MG63 (cell line): Measurements from ENCODE around the gene C7orf57. TPM values are rescaled to one million over a fixed set of nuclear protein-coding genes. Genes with fewer than 3 reads are reported as not detected.
"Not testable (repeated sequence)": the region's sequence is repeated elsewhere in the genome, so short reads cannot be mapped to it uniquely, and the experiment has no call there.

Source experiments
- DNase-seq: peaks from one replicate; pipeline ENCODE4 v3.0.0-alpha.2; 2020
- H3K27me3 ChIP-seq: fragments of 250-450 bp; sonication (Bioruptor Pico); 2 replicates; pipeline ENCODE4 v1.5.1; 2020; ENCODE audit warnings: mild to moderate bottlenecking, moderate library complexity
- H3K36me3 ChIP-seq: fragments of 250-450 bp; sonication (Bioruptor Pico); 2 replicates; pipeline ENCODE4 v1.5.1; 2020; ENCODE audit warnings: mild to moderate bottlenecking, moderate library complexity
- H3K4me3 ChIP-seq: fragments of 250-450 bp; sonication (Bioruptor Pico); 2 replicates; pipeline ENCODE4 v1.5.1; 2020; ENCODE audit warnings: mild to moderate bottlenecking, moderate library complexity
- H3K9me3 ChIP-seq: fragments of 250-450 bp; sonication (Bioruptor Pico); 2 replicates; pipeline ENCODE4 v1.5.1; 2020; ENCODE audit warnings: mild to moderate bottlenecking, moderate library complexity
- total RNA-seq: library from RNA; depleted of rRNA; stranded (reverse); fragments of >200 nt; shearing (Covaris generic); gene quantifications from 2 replicates; pipeline ENCODE4 v1.2.3, GENCODE V29; 2014; ENCODE audit warnings: low replicate concordance; rRNA removed

C7orf57 gene
- total RNA-seq, result 0.23 TPM in 1 of 2 replicates, not detected in the other

DNA sequence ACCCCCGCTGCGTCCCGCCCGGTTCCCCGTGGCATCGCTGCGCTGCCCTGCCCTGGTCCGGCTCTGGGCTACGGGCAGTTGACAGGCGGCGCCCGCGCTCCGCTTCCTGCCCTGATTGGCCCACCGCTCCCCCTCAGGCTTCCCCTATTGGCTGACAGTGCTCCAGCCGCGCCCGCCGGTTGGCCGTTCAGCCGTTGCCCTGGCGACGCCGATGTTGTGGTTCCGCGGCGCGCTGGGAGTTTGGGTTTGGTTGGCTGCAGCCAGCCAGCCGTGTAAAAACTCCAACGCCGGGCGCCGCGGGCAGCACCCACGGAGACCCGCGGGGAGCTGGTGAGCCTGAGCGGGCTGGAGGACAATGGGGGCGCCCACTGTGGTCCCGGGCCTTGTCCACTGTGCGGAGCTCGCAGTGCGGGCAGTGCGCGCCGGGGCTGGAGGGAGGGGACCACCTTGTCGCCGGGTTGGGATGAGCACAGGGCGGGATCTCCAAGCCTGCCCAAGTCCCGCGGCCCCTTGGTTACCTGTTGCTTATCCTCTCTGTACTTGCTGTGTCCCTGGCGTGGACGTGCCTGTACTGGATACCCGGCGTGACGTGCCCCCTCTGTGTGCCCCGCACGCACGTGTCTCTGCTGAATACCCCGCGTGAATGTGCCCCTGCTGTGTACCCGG, at the start of gene C7orf57:
C7orf57 (plus strand) TSS at position 243 of the 666 bp plus-strand sequence. CDS start 766 bp downstream, outside the sequence.
- Histone ChIP-seq H3K36me3 (no peaks in the 10 kb centered on the region), H3K9me3 (no peaks in the 10 kb centered on the region), H3K27me3 (peaks cover 10% of the 10 kb centered on the region), H3K4me3 (peak within 1 kb of the TSS; percentile 48)
- DNase-seq, result peak; percentile 89

DNA sequence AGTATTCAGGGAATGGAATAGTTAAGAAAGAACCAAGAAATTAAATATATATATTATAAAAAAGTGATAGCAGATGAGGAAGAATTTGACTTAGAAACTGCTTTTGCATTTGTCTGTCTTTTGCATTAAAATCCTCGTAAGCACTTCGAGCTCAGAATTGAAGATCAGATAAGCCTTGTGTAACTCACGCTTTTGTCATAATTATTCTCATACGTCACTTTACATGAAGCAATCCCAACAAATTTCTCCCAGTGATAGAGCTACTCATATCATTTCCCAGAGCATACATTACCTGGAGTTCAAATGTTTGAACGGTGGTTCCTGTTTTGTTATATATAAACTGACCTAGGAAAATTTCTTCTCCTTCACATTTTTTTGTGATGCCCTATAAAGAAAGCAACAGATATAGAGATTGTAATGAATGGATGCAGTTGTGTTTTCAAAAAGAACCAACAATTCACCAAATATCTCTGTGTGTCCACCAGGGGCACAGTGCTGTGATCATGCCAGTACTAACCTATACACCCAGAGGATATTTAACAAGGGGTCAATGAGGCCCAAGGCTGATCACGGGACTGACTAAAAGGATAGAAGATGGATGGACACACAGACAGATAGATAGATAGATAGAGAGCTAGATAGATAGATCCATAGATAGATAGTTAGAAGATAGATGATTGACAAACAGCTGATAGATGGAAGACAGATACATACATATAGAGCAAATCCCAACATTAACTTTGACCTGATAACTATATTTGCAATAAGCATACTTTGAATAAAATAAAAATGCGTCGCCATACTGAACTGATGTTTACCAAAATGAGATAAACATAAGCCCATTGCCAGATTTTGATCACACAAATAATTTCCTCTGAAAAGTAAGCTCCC, 46.6 kb upstream of the C7orf57 start:
- no peak overlapping the region for H3K4me3 ChIP-seq
- no peak for DNase-seq
- H3K9me3 ChIP-seq, result no peaks in the 10 kb centered on the region
- H3K27me3 ChIP-seq, result no peaks in the 10 kb centered on the region
- no peaks in the 10 kb centered on the region for H3K36me3 ChIP-seq

- not testable (repeated sequence) for H3K36me3 ChIP-seq, DNase-seq, H3K4me3 ChIP-seq, H3K27me3 ChIP-seq, H3K9me3 ChIP-seq
Measured at GRCh38 chr7:47989607-47990400, 45.5 kb upstream of the C7orf57 start.

GRCh38 chr7:47990592-47990991, 44.8 kb upstream of the C7orf57 start:
- no peaks in the 10 kb centered on the region for H3K36me3 ChIP-seq
- DNase-seq, result no peak
- no peak overlapping the region for H3K4me3 ChIP-seq
- no peaks in the 10 kb centered on the region for H3K27me3 ChIP-seq
- no peaks in the 10 kb centered on the region for H3K9me3 ChIP-seq

GRCh38 chr7:47991270-47991669, 44.1 kb upstream of the C7orf57 start:
- Histone ChIP-seq H3K27me3 (no peaks in the 10 kb centered on the region), H3K4me3 (no peak overlapping the region), H3K9me3 (no peaks in the 10 kb centered on the region), H3K36me3 (no peaks in the 10 kb centered on the region)
- DNase-seq, result no peak

- Histone ChIP-seq H3K4me3 (peak overlapping the region; percentile 22; the same call in 1 of the 2 replicates), H3K27me3 (no peaks in the 10 kb centered on the region), H3K36me3 (no peaks in the 10 kb centered on the region), H3K9me3 (no peaks in the 10 kb centered on the region)
- peak; percentile 78 for DNase-seq
Measured at GRCh38 chr7:47991741-47992311, 43.5 kb upstream of the C7orf57 start.

- Histone ChIP-seq H3K9me3 (no peaks in the 10 kb centered on the region), H3K4me3 (no peak overlapping the region), H3K36me3 (no peaks in the 10 kb centered on the region), H3K27me3 (no peaks in the 10 kb centered on the region)
- DNase-seq, result no peak
Measured at GRCh38 chr7:47992446-47992845, 42.9 kb upstream of the C7orf57 start.

GRCh38 chr7:47999413-47999812, 35.9 kb upstream of the C7orf57 start:
- Histone ChIP-seq H3K36me3 (no peaks in the 10 kb centered on the region), H3K4me3 (no peak overlapping the region)

GRCh38 chr7:48000164-48000563, 35.2 kb upstream of the C7orf57 start:
- not testable (repeated sequence) for H3K4me3 ChIP-seq, H3K27me3 ChIP-seq, H3K9me3 ChIP-seq, H3K36me3 ChIP-seq, DNase-seq

More at GRCh38 chr7:47999413-47999812, 35.9 kb upstream of the C7orf57 start:
- Histone ChIP-seq H3K9me3 (no peaks in the 10 kb centered on the region), H3K27me3 (no peaks in the 10 kb centered on the region)
- no peak for DNase-seq

GRCh38 chr7:48004032-48004431, 31.3 kb upstream of the C7orf57 start:
- no peaks in the 10 kb centered on the region for H3K9me3 ChIP-seq

DNA sequence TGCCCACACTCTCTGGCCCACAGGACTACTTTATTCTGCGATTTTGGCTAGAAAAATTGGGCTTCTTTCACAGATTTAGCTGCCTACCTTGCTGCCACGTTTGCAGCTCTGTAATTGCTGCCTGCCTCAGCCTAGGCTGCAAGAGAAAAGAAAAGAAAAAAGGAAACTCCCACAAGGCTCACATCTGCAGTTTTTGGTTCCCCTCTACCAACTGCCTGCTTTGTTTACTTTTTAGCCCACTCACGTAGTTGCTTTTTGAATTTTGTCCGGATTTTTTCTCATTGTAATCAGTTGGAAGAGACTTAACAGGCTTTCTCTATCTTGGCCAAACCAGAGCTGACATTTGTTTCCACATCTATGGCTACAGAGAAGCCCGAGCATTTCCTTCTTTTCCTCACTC, 30.7 kb upstream of the C7orf57 start:
- DNase-seq, result no peak
- Histone ChIP-seq H3K27me3 (no peaks in the 10 kb centered on the region), H3K9me3 (no peaks in the 10 kb centered on the region), H3K36me3 (no peaks in the 10 kb centered on the region), H3K4me3 (no peak overlapping the region)

More at GRCh38 chr7:48004032-48004431, 31.3 kb upstream of the C7orf57 start:
- no peaks in the 10 kb centered on the region for H3K27me3 ChIP-seq
- no peaks in the 10 kb centered on the region for H3K36me3 ChIP-seq
- H3K4me3 ChIP-seq, result no peak overlapping the region
- no peak for DNase-seq

DNA sequence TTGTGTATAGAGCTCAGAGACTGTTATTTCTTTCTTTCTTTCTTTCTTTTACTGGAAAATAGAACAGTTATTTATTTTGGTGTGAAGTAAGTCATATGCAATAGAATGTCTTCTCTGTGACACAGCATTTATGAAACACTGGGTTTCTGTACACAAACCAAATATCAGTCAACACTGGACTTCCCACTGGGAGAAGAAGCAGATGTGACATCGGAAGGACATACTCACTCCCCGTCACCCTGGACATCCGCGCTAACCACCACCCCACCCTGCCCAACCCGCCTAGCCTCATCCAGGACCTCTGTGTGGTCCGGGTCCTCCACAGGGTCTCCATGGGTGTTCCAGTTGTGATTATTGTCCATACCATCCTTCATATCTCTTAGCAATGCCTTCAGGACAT, 28.5 kb upstream of the C7orf57 start:
- DNase-seq, result no peak
- Histone ChIP-seq H3K9me3 (no peaks in the 10 kb centered on the region), H3K27me3 (no peaks in the 10 kb centered on the region), H3K36me3 (no peaks in the 10 kb centered on the region), H3K4me3 (no peak overlapping the region)

DNA sequence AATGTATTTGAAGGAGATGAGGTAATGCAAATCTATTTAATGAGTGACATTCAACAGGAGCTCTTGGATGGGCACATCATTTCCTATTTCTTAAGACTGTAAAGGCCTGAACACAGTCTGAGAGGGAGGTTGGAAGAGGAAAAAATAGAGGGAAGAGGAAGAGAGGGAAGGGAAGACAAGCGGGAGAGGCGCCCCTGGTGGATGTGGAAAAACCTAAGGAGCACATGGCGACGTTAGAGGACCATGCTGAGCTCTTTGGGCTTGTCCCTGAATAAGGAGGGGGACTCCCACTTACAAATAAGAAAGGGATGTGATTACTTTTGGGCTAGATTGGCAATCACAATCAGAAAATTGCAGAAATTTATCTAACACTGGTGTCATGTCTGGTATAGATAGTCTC, 26.1 kb upstream of the C7orf57 start:
- no peak overlapping the region for H3K4me3 ChIP-seq
- no peak for DNase-seq
- no peaks in the 10 kb centered on the region for H3K9me3 ChIP-seq
- no peaks in the 10 kb centered on the region for H3K36me3 ChIP-seq
- no peaks in the 10 kb centered on the region for H3K27me3 ChIP-seq

DNA sequence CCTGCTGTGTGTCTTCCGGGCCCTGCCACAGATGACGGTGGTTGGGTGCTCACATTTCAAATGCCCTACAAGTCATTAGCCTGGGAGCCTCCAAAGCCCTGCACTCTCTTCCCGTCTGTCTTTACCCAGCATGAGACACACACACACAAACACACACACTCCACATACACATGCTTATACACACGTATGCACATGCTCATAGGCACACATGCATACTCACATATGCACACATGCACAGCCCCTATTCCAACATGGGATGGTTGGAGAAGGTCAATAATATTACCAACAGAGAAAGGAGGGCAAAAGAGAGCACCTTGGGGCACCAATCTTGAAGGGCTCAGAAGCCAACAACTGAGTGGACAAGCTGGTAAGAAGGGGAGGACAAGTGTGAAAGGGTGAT, 25.4 kb upstream of the C7orf57 start:
- H3K9me3 ChIP-seq, result no peaks in the 10 kb centered on the region
- H3K27me3 ChIP-seq, result no peaks in the 10 kb centered on the region
- no peaks in the 10 kb centered on the region for H3K36me3 ChIP-seq
- no peak overlapping the region for H3K4me3 ChIP-seq
- no peak for DNase-seq

- H3K4me3 ChIP-seq, result no peak overlapping the region
- H3K9me3 ChIP-seq, result no peaks in the 10 kb centered on the region
- H3K27me3 ChIP-seq, result no peaks in the 10 kb centered on the region
- DNase-seq, result no peak
- H3K36me3 ChIP-seq, result no peaks in the 10 kb centered on the region
Measured at GRCh38 chr7:48011323-48011722, 24.0 kb upstream of the C7orf57 start.

DNA sequence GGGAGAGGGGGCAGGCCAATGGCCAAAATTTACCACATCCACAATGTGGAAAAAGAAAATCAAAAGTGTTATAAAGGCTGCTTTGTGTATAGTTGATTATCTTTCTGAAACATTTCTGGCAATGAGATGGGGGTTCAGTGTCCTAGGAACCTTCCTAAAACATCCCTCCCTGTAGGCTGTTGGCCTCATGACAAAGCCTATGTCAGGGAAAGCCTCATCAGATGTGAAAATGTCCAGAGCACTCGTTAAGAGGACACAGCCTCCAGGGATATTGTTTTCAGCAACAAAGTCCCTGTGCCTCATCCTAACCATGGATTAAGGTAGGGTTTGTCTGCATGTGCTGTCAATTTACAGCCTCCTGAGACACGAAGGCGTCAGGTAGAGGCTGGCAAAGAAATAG, 23.4 kb upstream of the C7orf57 start:
- no peaks in the 10 kb centered on the region for H3K36me3 ChIP-seq
- no peak for DNase-seq
- no peaks in the 10 kb centered on the region for H3K27me3 ChIP-seq
- H3K9me3 ChIP-seq, result no peaks in the 10 kb centered on the region
- no peak overlapping the region for H3K4me3 ChIP-seq
